ENCODE measurements around the gene WNT3A.

DNA sequence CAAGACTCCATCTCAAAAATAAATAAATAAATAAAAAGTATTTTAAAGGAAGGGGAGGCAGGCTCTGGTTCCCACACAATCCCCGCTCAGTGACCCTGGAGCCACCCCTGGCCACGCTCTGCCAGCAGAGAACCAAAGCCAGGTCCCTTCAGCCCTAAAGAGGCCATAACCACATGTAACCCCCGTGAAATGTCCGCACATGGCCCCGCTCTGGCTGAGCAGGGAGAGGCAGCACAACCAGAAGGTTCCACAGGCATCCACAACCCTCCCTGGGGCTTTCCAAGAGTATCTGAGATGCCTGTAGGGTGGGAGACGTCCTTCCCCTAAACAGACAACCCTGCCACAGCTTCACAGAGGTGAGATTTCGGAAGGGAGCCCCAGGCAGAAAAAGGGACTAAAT is 74.3 kb downstream of the WNT3A start:
- TF ChIP-seq, protein P1, sequence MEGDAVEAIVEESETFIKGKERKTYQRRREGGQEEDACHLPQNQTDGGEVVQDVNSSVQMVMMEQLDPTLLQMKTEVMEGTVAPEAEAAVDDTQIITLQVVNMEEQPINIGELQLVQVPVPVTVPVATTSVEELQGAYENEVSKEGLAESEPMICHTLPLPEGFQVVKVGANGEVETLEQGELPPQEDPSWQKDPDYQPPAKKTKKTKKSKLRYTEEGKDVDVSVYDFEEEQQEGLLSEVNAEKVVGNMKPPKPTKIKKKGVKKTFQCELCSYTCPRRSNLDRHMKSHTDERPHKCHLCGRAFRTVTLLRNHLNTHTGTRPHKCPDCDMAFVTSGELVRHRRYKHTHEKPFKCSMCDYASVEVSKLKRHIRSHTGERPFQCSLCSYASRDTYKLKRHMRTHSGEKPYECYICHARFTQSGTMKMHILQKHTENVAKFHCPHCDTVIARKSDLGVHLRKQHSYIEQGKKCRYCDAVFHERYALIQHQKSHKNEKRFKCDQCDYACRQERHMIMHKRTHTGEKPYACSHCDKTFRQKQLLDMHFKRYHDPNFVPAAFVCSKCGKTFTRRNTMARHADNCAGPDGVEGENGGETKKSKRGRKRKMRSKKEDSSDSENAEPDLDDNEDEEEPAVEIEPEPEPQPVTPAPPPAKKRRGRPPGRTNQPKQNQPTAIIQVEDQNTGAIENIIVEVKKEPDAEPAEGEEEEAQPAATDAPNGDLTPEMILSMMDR (IDR thresholded peaks at IDR 0.05; ENCODE audit: low read length), result no peak
- TF ChIP-seq EZH2 (optimal IDR thresholded peaks at IDR 0.05; ENCODE audit: low read depth, low read length), result no peak
- TF ChIP-seq EZH2phosphoT487 (IDR thresholded peaks at IDR 0.05; ENCODE audit: low read length), result no peak

Measured in MM.1S (cell line).